GM21723 (cell line): ENCODE measurements around the gene BCKDK.

ENCODE experiments used
- ATAC-seq: cut with Tn5 transposase; IDR thresholded peaks from one replicate; pipeline ENCODE4 v1.9.1; 2021; ENCODE audit warnings: mild to moderate bottlenecking, moderate library complexity; ENCODE audit not compliant: unreplicated experiment

The BCKDK gene

GRCh38 chr16:31108035-31108793 lies at the start of gene BCKDK:
Gene BCKDK, plus strand, starts transcription at chr16:31108386. Its CDS starts 838 bp downstream, at chr16:31109224.
- peak; percentile 82 for ATAC-seq

DNA sequence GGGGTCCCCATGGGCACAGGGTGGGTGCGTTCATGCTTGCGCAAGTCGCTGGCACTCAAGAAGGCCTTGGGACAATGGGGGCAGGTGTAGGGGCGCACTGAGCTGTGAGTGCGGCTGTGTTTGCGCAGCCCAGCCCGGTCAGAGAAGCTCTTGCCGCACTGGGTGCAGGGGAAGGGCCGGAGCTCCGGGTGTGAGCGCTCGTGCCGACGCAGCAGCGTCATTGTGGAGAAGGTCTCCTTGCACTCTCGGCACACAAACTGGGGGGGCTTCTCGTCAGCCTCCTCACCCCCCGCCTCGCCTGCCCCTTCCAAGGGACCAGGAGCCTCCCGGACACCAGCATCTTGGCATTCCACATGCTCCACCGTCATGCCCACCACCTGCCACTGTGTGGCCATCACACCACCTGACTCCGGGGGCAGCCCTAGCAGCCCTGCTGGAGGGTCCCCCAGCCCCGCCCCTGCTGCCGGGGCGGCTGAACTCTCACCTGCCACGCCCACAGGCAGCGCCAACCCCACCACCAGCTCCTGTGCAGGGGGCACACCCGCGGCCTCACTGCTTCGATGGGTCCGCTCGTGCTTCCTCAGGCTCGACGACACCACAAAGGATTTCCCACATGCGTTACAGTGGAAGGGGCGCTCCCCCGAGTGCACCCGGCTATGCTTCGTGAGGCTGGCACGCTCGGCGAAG lies 46.9 kb upstream of the BCKDK start:
- no peak for ATAC-seq

DNA sequence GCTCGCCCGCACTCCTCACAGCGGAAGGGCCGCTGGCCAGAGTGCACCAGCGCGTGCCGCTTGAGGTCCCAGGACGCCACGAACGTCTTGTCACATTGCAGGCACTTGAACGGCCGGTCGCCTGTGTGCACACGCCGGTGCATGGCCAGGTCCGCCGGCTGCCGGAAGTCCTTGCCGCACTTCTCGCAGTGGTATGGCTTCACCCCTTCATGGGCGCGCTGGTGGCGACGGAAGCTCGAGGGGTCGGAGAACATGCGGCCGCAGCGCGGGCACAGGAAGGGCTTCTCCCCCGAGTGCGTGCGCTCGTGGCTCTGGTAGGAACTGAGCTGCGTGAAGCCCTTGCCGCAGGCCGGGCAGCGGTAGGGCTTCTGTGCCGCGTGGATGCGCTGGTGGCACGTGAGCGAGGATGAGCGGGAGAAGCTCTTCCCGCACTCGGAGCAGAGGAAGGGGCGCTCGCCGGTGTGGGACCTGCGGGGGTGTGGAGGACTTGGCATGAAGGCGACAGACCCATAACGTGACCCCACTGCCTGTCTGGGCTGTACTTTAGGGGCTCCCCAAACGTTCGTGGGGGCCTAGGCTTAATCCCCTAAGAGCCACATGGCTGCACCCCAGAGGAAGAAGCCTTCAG lies 46.3 kb upstream of the BCKDK start:
- ATAC-seq, result no peak

GRCh38 chr16:31063495-31063842 lies 44.7 kb upstream of the BCKDK start:
- no peak for ATAC-seq

DNA sequence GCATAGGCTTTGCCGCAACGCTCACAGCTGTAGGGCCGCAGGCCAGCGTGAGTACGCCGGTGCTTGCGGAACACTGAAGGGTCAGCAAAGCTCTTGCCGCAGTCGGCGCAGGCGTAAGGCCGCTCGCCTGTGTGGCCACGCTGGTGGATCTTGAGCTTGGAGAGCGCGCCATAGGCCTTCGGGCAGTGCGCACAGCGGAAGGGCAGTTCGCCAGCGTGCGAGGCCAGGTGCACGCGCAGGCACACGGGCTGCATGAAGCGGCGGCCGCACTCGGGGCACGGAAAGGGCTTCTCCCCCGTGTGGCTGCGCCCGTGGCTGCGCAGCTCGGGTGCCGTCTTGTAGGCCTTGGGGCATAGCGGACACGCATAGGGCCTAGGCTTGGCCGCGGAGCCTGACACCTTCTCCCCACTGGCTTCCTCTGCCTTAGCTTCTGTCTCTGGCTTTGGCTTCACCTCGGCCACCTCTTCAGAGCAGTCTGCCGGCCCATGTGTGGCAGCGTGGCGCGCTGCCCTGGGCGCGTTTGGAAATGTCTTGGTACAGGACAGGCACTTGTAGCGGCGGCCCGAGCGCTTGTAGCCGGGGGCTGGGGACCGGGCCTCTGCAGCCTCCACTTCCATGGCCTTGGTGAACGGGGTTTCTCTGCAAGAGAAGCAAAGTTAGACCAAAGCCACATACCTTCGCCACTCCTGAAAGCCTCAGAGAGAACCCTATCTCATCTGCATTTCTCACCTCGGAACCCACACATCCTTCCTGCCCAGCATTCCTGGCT lies 44.2 kb upstream of the BCKDK start:
- no peak for ATAC-seq

DNA sequence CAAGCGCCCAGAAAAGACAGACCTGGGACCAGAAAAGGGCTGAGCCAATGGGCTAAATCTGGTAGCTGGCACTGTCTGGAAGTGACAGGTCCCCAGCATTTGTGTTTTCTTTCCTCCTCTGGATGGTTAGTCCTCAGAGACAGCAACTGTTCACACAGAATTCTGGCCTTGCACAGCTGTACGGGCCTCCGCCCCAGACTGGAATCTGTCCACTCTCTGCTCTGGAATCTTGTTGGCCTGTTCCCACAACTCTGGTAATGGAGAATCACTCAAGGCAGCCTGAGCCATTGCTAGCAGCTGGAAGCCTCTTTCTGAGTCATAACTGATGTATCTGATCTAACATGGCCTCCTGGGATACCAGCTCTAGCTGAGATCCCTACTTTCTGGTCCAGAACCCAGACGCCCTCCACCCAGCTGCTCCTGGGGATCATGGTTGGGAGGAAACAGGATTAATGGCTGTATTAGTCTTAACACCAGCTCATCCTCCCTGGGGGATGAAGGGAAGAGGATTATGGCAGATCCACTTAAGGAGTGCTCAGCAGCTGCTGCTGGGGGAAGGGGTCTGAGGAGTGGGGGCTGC lies 43.2 kb upstream of the BCKDK start:
- no peak for ATAC-seq

DNA sequence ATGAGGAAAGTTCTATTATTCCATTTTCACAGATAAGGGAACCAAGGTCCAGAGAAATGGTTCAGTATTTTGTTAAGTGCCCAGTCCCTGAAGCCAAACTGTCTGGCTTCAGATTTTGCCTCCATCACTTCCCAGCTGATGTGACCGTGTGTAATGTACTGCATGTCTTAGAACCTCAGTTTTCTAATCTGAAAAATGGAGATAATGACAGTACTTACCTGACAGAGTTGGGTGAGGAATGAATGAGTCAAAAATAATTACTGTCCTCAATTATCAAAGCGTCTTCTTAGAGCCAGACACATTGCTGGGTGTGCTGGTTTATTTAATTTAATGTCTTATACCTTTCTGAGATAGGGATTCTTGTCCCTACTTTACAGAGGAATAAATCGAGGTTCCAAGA lies 40.8 kb upstream of the BCKDK start:
- no peak for ATAC-seq

GRCh38 chr16:31071861-31072260 lies 36.3 kb upstream of the BCKDK start:
- no peak for ATAC-seq

DNA sequence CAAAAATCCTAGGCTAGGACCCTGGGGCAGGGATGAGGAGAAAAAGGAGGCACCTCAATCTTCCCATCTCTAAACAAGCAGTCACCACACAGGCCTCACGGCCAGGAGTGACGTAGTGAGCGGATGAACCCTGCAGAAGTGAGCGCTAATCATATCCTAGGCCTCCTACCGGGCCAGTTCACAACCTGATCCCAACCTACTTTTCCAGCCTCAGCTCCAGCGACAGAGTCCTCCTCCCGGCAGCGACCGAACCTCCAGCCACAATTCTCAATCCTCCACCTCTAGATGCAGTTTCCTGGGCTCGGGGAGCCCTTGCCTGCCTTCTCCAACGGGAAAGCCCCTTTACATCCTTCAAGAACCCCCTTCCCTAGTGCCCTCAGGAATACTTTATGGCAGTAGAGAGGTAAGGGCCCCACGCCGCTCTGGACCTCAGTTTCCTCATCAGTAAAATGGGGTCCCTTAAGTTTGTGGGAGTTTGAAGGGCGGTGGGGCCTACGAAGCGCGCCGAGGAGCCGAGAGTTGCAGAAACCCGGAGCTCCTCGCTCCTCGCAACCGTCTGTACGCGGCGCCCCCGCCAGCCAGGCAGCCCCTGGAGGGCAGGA lies 35.5 kb upstream of the BCKDK start:
- ATAC-seq, result peak; percentile 1

GRCh38 chr16:31073142-31073969 lies 34.8 kb upstream of the BCKDK start:
- peak; percentile 58 for ATAC-seq

- peak; percentile 78 for ATAC-seq
Observed at GRCh38 chr16:31073970-31074813, 34.0 kb upstream of the BCKDK start, which contains the start of the genes ZNF646 and ZNF668. Gene ZNF646, plus strand, starts transcription at chr16:31074422. Its CDS starts 1,903 bp downstream, at chr16:31076325. Gene ZNF668, minus strand, starts transcription at chr16:31074240. Its CDS starts 9,781 bp downstream, at chr16:31064459.

- ATAC-seq, result no peak
Observed at GRCh38 chr16:31074814-31075183, 33.4 kb upstream of the BCKDK start.

- no peak for ATAC-seq
Observed at GRCh38 chr16:31076319-31076718, 31.9 kb upstream of the BCKDK start.

DNA sequence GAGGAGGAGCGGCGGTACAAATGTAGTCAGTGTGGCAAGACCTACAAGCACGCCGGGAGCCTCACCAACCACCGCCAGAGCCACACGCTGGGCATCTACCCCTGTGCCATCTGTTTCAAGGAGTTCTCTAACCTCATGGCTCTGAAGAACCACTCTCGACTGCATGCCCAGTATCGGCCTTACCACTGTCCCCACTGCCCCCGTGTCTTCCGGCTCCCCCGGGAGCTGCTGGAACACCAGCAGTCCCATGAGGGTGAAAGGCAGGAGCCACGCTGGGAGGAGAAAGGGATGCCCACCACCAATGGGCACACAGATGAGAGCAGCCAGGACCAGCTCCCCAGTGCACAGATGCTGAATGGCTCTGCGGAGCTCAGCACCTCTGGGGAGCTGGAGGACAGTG lies 31.2 kb upstream of the BCKDK start:
- no peak for ATAC-seq

GRCh38 chr16:31077592-31078396 lies 30.4 kb upstream of the BCKDK start:
- no peak for ATAC-seq

DNA sequence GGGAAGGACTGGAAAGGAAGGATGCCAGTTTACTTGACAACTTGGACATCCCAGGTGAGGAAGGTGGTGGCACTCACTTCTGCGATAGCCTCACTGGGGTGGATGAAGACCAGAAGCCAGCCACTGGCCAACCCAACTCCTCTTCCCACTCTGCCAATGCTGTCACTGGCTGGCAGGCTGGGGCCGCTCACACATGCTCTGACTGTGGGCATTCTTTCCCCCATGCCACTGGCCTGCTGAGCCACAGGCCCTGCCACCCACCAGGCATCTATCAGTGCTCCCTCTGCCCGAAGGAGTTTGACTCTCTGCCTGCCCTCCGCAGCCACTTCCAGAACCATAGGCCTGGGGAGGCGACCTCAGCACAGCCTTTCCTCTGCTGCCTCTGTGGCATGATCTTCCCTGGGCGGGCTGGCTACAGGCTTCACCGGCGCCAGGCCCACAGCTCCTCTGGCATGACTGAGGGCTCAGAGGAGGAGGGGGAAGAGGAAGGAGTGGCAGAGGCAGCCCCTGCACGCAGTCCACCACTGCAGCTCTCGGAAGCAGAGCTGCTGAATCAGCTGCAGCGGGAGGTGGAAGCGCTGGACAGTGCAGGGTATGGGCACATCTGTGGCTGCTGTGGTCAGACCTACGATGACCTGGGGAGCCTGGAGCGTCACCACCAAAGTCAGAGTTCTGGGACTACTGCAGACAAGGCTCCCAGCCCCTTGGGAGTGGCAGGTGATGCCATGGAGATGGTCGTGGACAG lies 29.4 kb upstream of the BCKDK start:
- ATAC-seq, result no peak

DNA sequence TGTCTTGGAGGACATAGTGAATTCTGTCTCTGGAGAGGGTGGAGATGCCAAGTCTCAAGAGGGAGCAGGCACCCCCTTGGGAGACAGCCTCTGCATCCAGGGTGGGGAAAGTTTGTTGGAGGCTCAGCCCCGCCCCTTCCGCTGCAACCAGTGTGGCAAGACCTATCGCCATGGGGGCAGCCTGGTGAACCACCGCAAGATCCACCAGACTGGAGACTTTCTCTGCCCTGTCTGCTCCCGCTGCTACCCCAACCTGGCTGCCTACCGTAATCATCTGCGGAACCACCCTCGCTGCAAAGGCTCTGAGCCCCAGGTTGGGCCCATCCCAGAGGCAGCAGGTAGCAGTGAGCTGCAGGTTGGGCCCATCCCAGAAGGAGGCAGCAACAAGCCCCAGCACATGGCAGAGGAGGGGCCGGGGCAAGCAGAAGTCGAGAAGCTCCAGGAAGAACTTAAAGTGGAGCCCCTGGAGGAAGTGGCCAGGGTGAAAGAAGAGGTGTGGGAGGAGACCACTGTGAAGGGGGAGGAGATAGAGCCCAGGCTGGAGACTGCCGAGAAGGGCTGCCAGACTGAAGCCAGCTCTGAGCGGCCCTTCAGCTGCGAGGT lies 28.7 kb upstream of the BCKDK start:
- ATAC-seq, result no peak
